ENCODE results near the gene ACBD6. TPM values are rescaled to one million over a fixed set of nuclear protein-coding genes. Genes with fewer than 3 reads are reported as not detected.

The ACBD6 gene
- total and polyA plus RNA-seq, 10 of the 15 experiments (the other 5 are each of a cell fraction or from before 2014, with no cell fraction given): 15.0 to 67.3 (median 55.0) TPM

DNA sequence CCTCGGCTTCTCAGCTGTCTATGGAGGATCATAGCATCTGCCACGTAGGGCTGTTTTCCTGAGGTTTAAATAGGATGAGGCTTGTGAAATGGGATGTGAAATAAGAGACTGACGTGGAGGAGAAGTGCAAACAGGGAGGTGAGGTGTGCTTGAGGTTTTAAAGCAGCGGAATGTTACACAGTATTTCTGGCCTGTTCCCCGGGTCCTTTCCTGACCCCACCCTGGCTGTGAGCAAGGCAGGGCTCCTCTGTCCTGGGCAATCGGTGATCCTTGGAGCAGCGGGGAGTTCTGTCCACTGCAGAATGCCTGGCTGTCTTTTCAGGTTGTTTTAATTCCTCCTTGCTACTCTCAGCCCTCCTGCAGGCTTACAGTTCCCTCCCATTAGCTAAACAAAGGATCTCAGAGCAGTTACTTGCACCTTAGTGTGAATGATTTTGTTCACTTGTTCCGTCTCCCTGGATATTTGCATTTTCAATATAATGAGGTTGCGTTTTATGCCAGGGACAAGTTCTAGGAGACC lies 233.8 kb downstream of the ACBD6 start:
- intact Hi-C loops (cut with micrococcal nuclease; ENCODE audit: unreplicated experiment) (no loop called here), in situ Hi-C loops (cut with MboI) (no loop called here)
- ChIA-PET POLR2A (no interaction called here), CTCF (interaction anchor here (1.3 kb wide), 1 partner anchor 16 kb away, joined by 4 read pairs; no protein-coding TSS in a partner anchor), SMC1A (ENCODE audit: uncharacterized antibody, unreplicated experiment) (interaction anchor here (1.0 kb wide), 1 partner anchor 17 kb away, joined by 3 read pairs; no protein-coding TSS in a partner anchor), RAD21 (ENCODE audit: unreplicated experiment) (no interaction called here)
- no peak for DNase-seq (ENCODE audit: low read depth, low spot score)
- WGBS (ENCODE audit: insufficient coverage, insufficient replicate concordance, low lambda C conversion rate, missing lambda C conversion rate): 84% methylated on average over 9 of the region's 9 CpGs
- no peak for FAIRE-seq
- Histone ChIP-seq H3K79me2 (ENCODE audit: control insufficient read depth, insufficient read depth, low read length) (no peaks in the 10 kb centered on the region), H3K4me1 (ENCODE audit: control insufficient read depth, insufficient read depth, low read length) (no peaks in the 10 kb centered on the region), H4K20me1 (ENCODE audit: control insufficient read depth, insufficient read depth) (no peaks in the 10 kb centered on the region), H2AFZ (ENCODE audit: control insufficient read depth, low read depth, low read length) (no peak overlapping the region), H3K4me3 (no peak overlapping the region), H3K36me3 (ENCODE audit: control insufficient read depth in 2 of 2, insufficient read depth in 2 of 2, low read length in 1 of 2) (peaks cover 0 to 2% of the 10 kb centered on the region in 2 experiments; a peak in 1 of 4 replicates), H3K9me3 (replicated peaks; ENCODE audit: control insufficient read depth, insufficient read depth, low read length) (no peaks in the 10 kb centered on the region), H3K27me3 (replicated peaks in 1 of 2; ENCODE audit: control insufficient read depth in 2 of 2, insufficient read depth in 2 of 2, low read length in 1 of 2) (no peaks in the 10 kb centered on the region), H3K4me2 (ENCODE audit: control insufficient read depth, insufficient read depth) (no peak overlapping the region), H3K27ac (ENCODE audit: control insufficient read depth, insufficient read depth) (no peak overlapping the region), H3K9ac (ENCODE audit: control insufficient read depth, insufficient read depth, low read length) (no peak overlapping the region)
- ATAC-seq: no peak
- no TSS peak for BruUV-seq (replicated peaks)
- TF ChIP-seq, protein P1, sequence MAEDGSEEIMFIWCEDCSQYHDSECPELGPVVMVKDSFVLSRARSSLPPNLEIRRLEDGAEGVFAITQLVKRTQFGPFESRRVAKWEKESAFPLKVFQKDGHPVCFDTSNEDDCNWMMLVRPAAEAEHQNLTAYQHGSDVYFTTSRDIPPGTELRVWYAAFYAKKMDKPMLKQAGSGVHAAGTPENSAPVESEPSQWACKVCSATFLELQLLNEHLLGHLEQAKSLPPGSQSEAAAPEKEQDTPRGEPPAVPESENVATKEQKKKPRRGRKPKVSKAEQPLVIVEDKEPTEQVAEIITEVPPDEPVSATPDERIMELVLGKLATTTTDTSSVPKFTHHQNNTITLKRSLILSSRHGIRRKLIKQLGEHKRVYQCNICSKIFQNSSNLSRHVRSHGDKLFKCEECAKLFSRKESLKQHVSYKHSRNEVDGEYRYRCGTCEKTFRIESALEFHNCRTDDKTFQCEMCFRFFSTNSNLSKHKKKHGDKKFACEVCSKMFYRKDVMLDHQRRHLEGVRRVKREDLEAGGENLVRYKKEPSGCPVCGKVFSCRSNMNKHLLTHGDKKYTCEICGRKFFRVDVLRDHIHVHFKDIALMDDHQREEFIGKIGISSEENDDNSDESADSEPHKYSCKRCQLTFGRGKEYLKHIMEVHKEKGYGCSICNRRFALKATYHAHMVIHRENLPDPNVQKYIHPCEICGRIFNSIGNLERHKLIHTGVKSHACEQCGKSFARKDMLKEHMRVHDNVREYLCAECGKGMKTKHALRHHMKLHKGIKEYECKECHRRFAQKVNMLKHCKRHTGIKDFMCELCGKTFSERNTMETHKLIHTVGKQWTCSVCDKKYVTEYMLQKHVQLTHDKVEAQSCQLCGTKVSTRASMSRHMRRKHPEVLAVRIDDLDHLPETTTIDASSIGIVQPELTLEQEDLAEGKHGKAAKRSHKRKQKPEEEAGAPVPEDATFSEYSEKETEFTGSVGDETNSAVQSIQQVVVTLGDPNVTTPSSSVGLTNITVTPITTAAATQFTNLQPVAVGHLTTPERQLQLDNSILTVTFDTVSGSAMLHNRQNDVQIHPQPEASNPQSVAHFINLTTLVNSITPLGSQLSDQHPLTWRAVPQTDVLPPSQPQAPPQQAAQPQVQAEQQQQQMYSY (CRISPR knock-in tag; IDR thresholded peaks at IDR 0.05): no peak
- TF ChIP-seq, protein P2, sequence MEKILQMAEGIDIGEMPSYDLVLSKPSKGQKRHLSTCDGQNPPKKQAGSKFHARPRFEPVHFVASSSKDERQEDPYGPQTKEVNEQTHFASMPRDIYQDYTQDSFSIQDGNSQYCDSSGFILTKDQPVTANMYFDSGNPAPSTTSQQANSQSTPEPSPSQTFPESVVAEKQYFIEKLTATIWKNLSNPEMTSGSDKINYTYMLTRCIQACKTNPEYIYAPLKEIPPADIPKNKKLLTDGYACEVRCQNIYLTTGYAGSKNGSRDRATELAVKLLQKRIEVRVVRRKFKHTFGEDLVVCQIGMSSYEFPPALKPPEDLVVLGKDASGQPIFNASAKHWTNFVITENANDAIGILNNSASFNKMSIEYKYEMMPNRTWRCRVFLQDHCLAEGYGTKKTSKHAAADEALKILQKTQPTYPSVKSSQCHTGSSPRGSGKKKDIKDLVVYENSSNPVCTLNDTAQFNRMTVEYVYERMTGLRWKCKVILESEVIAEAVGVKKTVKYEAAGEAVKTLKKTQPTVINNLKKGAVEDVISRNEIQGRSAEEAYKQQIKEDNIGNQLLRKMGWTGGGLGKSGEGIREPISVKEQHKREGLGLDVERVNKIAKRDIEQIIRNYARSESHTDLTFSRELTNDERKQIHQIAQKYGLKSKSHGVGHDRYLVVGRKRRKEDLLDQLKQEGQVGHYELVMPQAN (conservative IDR thresholded peaks at IDR 0.05): no peak
- TF ChIP-seq SUZ12 (IDR thresholded peaks at IDR 0.05; ENCODE audit: unreplicated experiment) (no peak), BHLHE40 (IDR thresholded peaks at IDR 0.05; ENCODE audit: borderline replicate concordance in 1 of 2, low read depth in 2 of 2, low read length in 1 of 2) (no peak), SMAD1 (IDR thresholded peaks at IDR 0.05; ENCODE audit: low read depth, partially characterized antibody) (no peak), MTA2 (IDR thresholded peaks at IDR 0.05; ENCODE audit: low read depth) (no peak), TCF7 (IDR thresholded peaks at IDR 0.05; ENCODE audit: borderline replicate concordance) (no peak), ATF7 (IDR thresholded peaks at IDR 0.05; ENCODE audit: low read depth) (no peak), FOXM1 (IDR thresholded peaks at IDR 0.05; ENCODE audit: low read depth, low read length) (no peak), EGR1 (IDR thresholded peaks at IDR 0.05; ENCODE audit: borderline replicate concordance in 1 of 2, low read depth in 2 of 2, low read length in 2 of 2) (no peak), ZZZ3 (IDR thresholded peaks at IDR 0.05; ENCODE audit: control insufficient read depth, insufficient read length, low read depth) (no peak), RB1 (IDR thresholded peaks at IDR 0.05; ENCODE audit: borderline replicate concordance) (no peak), MYC (IDR thresholded peaks at IDR 0.05; ENCODE audit: insufficient read depth, insufficient read length, insufficient replicate concordance, low read length, severe bottlenecking) (no peak), PAX8 (IDR thresholded peaks at IDR 0.05) (no peak)
- TF ChIP-seq, protein P3, sequence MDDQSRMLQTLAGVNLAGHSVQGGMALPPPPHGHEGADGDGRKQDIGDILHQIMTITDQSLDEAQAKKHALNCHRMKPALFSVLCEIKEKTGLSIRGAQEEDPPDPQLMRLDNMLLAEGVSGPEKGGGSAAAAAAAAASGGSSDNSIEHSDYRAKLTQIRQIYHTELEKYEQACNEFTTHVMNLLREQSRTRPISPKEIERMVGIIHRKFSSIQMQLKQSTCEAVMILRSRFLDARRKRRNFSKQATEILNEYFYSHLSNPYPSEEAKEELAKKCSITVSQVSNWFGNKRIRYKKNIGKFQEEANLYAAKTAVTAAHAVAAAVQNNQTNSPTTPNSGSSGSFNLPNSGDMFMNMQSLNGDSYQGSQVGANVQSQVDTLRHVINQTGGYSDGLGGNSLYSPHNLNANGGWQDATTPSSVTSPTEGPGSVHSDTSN (IDR thresholded peaks at IDR 0.05; ENCODE audit: insufficient replicate concordance, low read depth, low read length): no peak
- TF ChIP-seq, protein P4, sequence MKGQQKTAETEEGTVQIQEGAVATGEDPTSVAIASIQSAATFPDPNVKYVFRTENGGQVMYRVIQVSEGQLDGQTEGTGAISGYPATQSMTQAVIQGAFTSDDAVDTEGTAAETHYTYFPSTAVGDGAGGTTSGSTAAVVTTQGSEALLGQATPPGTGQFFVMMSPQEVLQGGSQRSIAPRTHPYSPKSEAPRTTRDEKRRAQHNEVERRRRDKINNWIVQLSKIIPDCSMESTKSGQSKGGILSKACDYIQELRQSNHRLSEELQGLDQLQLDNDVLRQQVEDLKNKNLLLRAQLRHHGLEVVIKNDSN (IDR thresholded peaks at IDR 0.05; ENCODE audit: borderline replicate concordance, extremely low read length, insufficient read depth, low read depth, low read length): no peak

Measured in GM12878 (cell line).